ENCODE results near the gene CENATAC. TPM values are rescaled to one million over a fixed set of nuclear protein-coding genes. Genes with fewer than 3 reads are reported as not detected.
"Not testable (repeated sequence)": the region's sequence is repeated elsewhere in the genome, so short reads cannot be mapped to it uniquely, and the experiment has no call there.

The CENATAC gene
- total RNA-seq, 1 experiment from 2014 or later, result 88.0 TPM

GRCh38 chr11:119034813-119035212 lies 36.9 kb downstream of the CENATAC start:
- CTCF ChIA-PET, result no interaction called here
- TF ChIP-seq EZH2phosphoT487 (IDR thresholded peaks at IDR 0.05; ENCODE audit: borderline replicate concordance, low read length) (no peak), EZH2 (IDR thresholded peaks at IDR 0.05; ENCODE audit: low read length, unreplicated experiment) (no peak), CTCF (conservative IDR thresholded peaks at IDR 0.05; ENCODE audit: low read depth, low read length) (no peak)

GRCh38 chr11:119038884-119039283 lies 40.9 kb downstream of the CENATAC start:
- BruUV-seq (replicated peaks), result no TSS peak
- no peaks in the 10 kb centered on the region for H3K27me3 ChIP-seq (ENCODE audit: low read length)
- intact Hi-C loops (cut with micrococcal nuclease), result no loop called here
- H3F3A ChIP-seq (ENCODE audit: low read length, unreplicated experiment), result no peaks in the 10 kb centered on the region
- no peak overlapping the region for H3K4me2 ChIP-seq (ENCODE audit: low read length)
- no peaks in the 10 kb centered on the region for H3K4me1 ChIP-seq (ENCODE audit: insufficient read depth, low read length)
- no peaks in the 10 kb centered on the region for H4K20me1 ChIP-seq (ENCODE audit: low read length)
- no peaks in the 10 kb centered on the region for H3K36me3 ChIP-seq (ENCODE audit: low read depth, low read length)
- POLR2A ChIA-PET (ENCODE audit: unreplicated experiment), result interaction anchor here (0.6 kb wide), 1 partner anchor 22 kb away, joined by 3 read pairs; no protein-coding TSS in a partner anchor
- no peaks in the 10 kb centered on the region for H3K79me2 ChIP-seq (ENCODE audit: low read length)
- no peak overlapping the region for H3K4me3 ChIP-seq (ENCODE audit: low read length)
- H2AFZ ChIP-seq (ENCODE audit: low read length), result no peak overlapping the region
- ATAC-seq, result no peak
- TF ChIP-seq EZH2phosphoT487 (IDR thresholded peaks at IDR 0.05; ENCODE audit: borderline replicate concordance, low read length) (no peak), EZH2 (IDR thresholded peaks at IDR 0.05; ENCODE audit: low read length, unreplicated experiment) (no peak), CTCF (conservative IDR thresholded peaks at IDR 0.05; ENCODE audit: low read depth, low read length) (no peak)
- CTCF ChIA-PET, result no interaction called here
- no peaks in the 10 kb centered on the region for H3K9me2 ChIP-seq (replicated peaks; ENCODE audit: low read length)
- H3K9me3 ChIP-seq (ENCODE audit: low read length), result no peaks in the 10 kb centered on the region
- H3K27ac ChIP-seq (ENCODE audit: low read length), result no peak overlapping the region
- DNase-seq, result no peak
- H3K9ac ChIP-seq (ENCODE audit: low read length), result no peak overlapping the region

More at GRCh38 chr11:119034813-119035212, 36.9 kb downstream of the CENATAC start:
- no peaks in the 10 kb centered on the region for H3K36me3 ChIP-seq (ENCODE audit: low read depth, low read length)
- H3K4me1 ChIP-seq (ENCODE audit: insufficient read depth, low read length), result peaks cover 2% of the 10 kb centered on the region
- H3K4me3 ChIP-seq (ENCODE audit: low read length), result no peak overlapping the region
- ATAC-seq (no peak), DNase-seq (no peak)
- H3K4me2 ChIP-seq (ENCODE audit: low read length), result no peak overlapping the region
- H3K9ac ChIP-seq (ENCODE audit: low read length), result no peak overlapping the region
- H4K20me1 ChIP-seq (ENCODE audit: low read length), result no peaks in the 10 kb centered on the region
- POLR2A ChIA-PET (ENCODE audit: unreplicated experiment), result no interaction called here
- H3K9me3 ChIP-seq (ENCODE audit: low read length), result no peaks in the 10 kb centered on the region
- no peak overlapping the region for H3K27ac ChIP-seq (ENCODE audit: low read length)
- H3K9me2 ChIP-seq (replicated peaks; ENCODE audit: low read length), result no peaks in the 10 kb centered on the region
- H3K79me2 ChIP-seq (ENCODE audit: low read length), result peaks cover 8% of the 10 kb centered on the region
- H3K27me3 ChIP-seq (ENCODE audit: low read length), result no peaks in the 10 kb centered on the region
- intact Hi-C loops (cut with micrococcal nuclease), result no loop called here
- no TSS peak for BruUV-seq (replicated peaks)
- no peak overlapping the region for H2AFZ ChIP-seq (ENCODE audit: low read length)
- H3F3A ChIP-seq (ENCODE audit: low read length, unreplicated experiment), result no peaks in the 10 kb centered on the region

GRCh38 chr11:119039471-119039870 lies 41.5 kb downstream of the CENATAC start:
- H3K36me3 ChIP-seq (ENCODE audit: low read depth, low read length); DNase-seq; H3K4me2 ChIP-seq (ENCODE audit: low read length); H3K27ac ChIP-seq (ENCODE audit: low read length); intact Hi-C loops (cut with micrococcal nuclease); ATAC-seq; H3K4me1 ChIP-seq (ENCODE audit: insufficient read depth, low read length); H3K4me3 ChIP-seq (ENCODE audit: low read length); CTCF ChIA-PET; H4K20me1 ChIP-seq (ENCODE audit: low read length); H2AFZ ChIP-seq (ENCODE audit: low read length); BruUV-seq (replicated peaks); H3K27me3 ChIP-seq (ENCODE audit: low read length); POLR2A ChIA-PET (ENCODE audit: unreplicated experiment); H3K9me3 ChIP-seq (ENCODE audit: low read length); H3K9ac ChIP-seq (ENCODE audit: low read length); H3K9me2 ChIP-seq (replicated peaks; ENCODE audit: low read length); H3F3A ChIP-seq (ENCODE audit: low read length, unreplicated experiment); H3K79me2 ChIP-seq (ENCODE audit: low read length): not testable (repeated sequence)

Measured in PC-3 (cell line).